Subcutaneous abdominal adipose tissue (tissue), 5 donors: ENCODE results near the gene CHAD.

Source experiments
- H3K27ac ChIP-seq: one replicate; pipeline ENCODE4 v1.7.0; 2013; ENCODE audit warnings: low read depth, mild to moderate bottlenecking, inconsistent platforms, low read length, moderate library complexity
- H3K27me3 ChIP-seq, 5 donors: one replicate each; pipeline ENCODE4 v1.7.0; 2013; ENCODE audit warnings: low read length in 5 of 5, inconsistent platforms in 1 of 5; ENCODE audit not compliant: control insufficient read depth in 5 of 5, insufficient read depth in 4 of 5
- H3K36me3 ChIP-seq, 5 donors: one replicate each; pipeline ENCODE4 v1.7.0; 2013; ENCODE audit warnings: low read length in 5 of 5; ENCODE audit not compliant: control insufficient read depth in 5 of 5, insufficient read depth in 5 of 5
- H3K4me1 ChIP-seq, 5 donors: one replicate each; pipeline ENCODE4 v1.7.0; 2013; ENCODE audit warnings: low read length in 5 of 5, mild to moderate bottlenecking in 3 of 5, moderate library complexity in 1 of 5; ENCODE audit not compliant: control insufficient read depth in 5 of 5, insufficient read depth in 5 of 5
- H3K4me3 ChIP-seq, 5 donors: one replicate each; pipeline ENCODE4 v1.7.0; 2013; ENCODE audit warnings: low read length in 5 of 5, low read depth in 1 of 5
- H3K9ac ChIP-seq, 5 donors: one replicate each; pipeline ENCODE4 v1.7.0; 2013; ENCODE audit warnings: low read length in 5 of 5, mild to moderate bottlenecking in 4 of 5, moderate library complexity in 3 of 5
- H3K9me3 ChIP-seq, 5 donors: one replicate each; pipeline ENCODE4 v1.7.0; 2013; ENCODE audit warnings: low read length in 5 of 5; ENCODE audit not compliant: control insufficient read depth in 5 of 5
- donor health status: healthy.
- donor health status: healthy.
- donor health status: healthy.
- donor health status: healthy.
- donor health status: healthy.

CHAD gene

GRCh38 chr17:50469208-50469605 is 527 bp upstream of the CHAD start:
- Histone ChIP-seq H3K4me3 (peak overlapping the region in 1 of 5 donors; percentile 48), H3K27me3 (peaks cover 6 to 20% (median 10%) of the 10 kb centered on the region in 5 donors), H3K36me3 (peaks cover 3 to 50% (median 29%) of the 10 kb centered on the region in 5 donors), H3K9me3 (no peaks in the 10 kb centered on the region), H3K9ac (no peak overlapping the region), H3K27ac (no peak overlapping the region), H3K4me1 (peaks cover 0 to 15% (median 13%) of the 10 kb centered on the region in 5 donors)

GRCh38 chr17:50467855-50468303 is 801 bp downstream of the CHAD start:
- Histone ChIP-seq H3K36me3 (peaks cover 0 to 46% (median 25%) of the 10 kb centered on the region in 5 donors), H3K9ac (no peak overlapping the region), H3K4me3 (peak overlapping the region in 1 of 5 donors; percentile 11), H3K9me3 (no peaks in the 10 kb centered on the region), H3K27me3 (peaks cover 6 to 20% (median 10%) of the 10 kb centered on the region in 5 donors), H3K4me1 (peaks cover 0 to 15% (median 13%) of the 10 kb centered on the region in 5 donors), H3K27ac (no peak overlapping the region)

- Histone ChIP-seq H3K27me3 (peaks cover 6 to 20% (median 10%) of the 10 kb centered on the region in 5 donors), H3K9me3 (no peaks in the 10 kb centered on the region), H3K27ac (no peak overlapping the region), H3K4me3 (no peak overlapping the region), H3K9ac (no peak overlapping the region), H3K36me3 (peaks cover 0 to 46% (median 27%) of the 10 kb centered on the region in 5 donors), H3K4me1 (peaks cover 0 to 15% (median 13%) of the 10 kb centered on the region in 5 donors)
Measured at GRCh38 chr17:50467114-50467854, 1.4 kb downstream of the CHAD start.

GRCh38 chr17:50466371-50467113 is 2.1 kb downstream of the CHAD start:
- peaks cover 6 to 20% (median 10%) of the 10 kb centered on the region in 5 donors for H3K27me3 ChIP-seq
- H3K4me3 ChIP-seq, result no peak overlapping the region
- peaks cover 0 to 15% (median 13%) of the 10 kb centered on the region in 5 donors for H3K4me1 ChIP-seq
- H3K9ac ChIP-seq, result no peak overlapping the region
- peaks cover 0 to 46% (median 29%) of the 10 kb centered on the region in 5 donors for H3K36me3 ChIP-seq
- H3K9me3 ChIP-seq, result no peaks in the 10 kb centered on the region
- H3K27ac ChIP-seq, result no peak overlapping the region

DNA sequence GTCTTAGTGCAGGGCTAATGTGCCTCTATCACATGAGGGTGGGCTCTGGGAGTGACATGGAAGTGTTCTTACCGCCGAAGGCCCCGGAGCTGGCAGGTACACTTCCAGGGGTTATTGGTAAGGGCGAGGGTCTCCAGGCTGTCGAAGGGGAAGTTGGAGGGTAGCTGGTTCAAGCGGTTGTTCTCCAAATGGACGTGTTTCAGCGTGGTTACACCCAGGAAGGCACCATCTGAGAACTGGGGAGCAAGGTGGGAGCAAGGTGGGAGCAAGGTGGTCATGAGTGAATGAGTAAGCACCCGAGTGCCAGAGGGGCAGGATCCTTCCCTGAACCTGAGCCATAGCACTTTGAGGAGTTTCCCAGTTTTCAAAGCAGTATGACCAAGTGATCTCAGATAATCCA is 3.0 kb downstream of the CHAD start:
- Histone ChIP-seq H3K36me3 (peaks cover 0 to 46% (median 29%) of the 10 kb centered on the region in 5 donors), H3K9ac (no peak overlapping the region), H3K9me3 (no peaks in the 10 kb centered on the region), H3K4me3 (no peak overlapping the region), H3K27ac (no peak overlapping the region), H3K27me3 (peaks cover 6 to 20% (median 10%) of the 10 kb centered on the region in 5 donors), H3K4me1 (peaks cover 0 to 15% (median 13%) of the 10 kb centered on the region in 5 donors)

DNA sequence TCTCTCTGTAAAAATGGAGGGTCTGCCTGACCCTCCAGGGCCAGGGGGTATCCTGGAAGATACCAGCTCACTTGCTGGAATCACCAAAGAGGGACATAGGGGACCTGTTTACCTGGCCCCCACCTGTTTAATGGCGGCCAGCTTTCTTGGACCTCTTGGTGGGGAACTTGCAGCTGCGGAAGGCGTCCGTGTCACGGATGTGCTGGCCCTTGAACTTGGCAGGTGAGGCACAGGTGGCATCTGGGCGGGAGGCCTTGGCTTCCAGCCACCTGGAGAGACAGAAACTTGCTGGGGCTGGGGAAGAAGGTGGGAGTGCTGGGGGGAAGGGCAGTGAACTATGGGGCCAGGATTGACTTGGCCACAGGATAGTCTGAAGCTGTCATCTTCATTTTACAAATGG is 3.5 kb downstream of the CHAD start:
- H3K4me3 ChIP-seq, result no peak overlapping the region
- H3K4me1 ChIP-seq, result peaks cover 0 to 15% (median 13%) of the 10 kb centered on the region in 5 donors
- no peak overlapping the region for H3K27ac ChIP-seq
- no peaks in the 10 kb centered on the region for H3K9me3 ChIP-seq
- H3K27me3 ChIP-seq, result peaks cover 6 to 20% (median 10%) of the 10 kb centered on the region in 5 donors
- H3K36me3 ChIP-seq, result peaks cover 0 to 47% (median 29%) of the 10 kb centered on the region in 5 donors
- H3K9ac ChIP-seq, result no peak overlapping the region

DNA sequence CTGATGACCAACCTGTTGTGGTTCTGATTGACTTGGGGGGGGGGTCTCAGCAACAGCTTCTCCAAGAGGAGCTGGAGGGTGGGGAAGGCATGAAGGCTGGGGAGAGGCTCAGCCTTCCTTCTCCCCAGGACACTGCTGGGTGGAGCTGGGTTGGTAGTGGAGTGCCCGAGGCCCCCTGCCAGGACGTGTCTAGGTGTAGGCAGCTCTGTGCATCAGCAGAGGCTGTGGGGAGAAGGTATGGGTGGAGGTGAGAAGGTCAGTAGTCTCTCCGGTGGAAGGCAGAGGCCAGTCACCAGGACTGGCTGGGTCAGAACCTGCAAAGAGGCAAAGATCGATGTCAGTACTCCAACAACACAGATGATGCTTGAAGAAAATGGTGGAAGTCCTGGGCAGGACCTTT is 3.9 kb downstream of the CHAD start:
- no peak overlapping the region for H3K4me3 ChIP-seq
- H3K36me3 ChIP-seq, result peaks cover 0 to 47% (median 29%) of the 10 kb centered on the region in 5 donors
- peaks cover 0 to 20% (median 15%) of the 10 kb centered on the region in 5 donors for H3K4me1 ChIP-seq
- no peaks in the 10 kb centered on the region for H3K9me3 ChIP-seq
- H3K27me3 ChIP-seq, result peaks cover 6 to 20% (median 10%) of the 10 kb centered on the region in 5 donors
- H3K9ac ChIP-seq, result no peak overlapping the region
- H3K27ac ChIP-seq, result no peak overlapping the region

DNA sequence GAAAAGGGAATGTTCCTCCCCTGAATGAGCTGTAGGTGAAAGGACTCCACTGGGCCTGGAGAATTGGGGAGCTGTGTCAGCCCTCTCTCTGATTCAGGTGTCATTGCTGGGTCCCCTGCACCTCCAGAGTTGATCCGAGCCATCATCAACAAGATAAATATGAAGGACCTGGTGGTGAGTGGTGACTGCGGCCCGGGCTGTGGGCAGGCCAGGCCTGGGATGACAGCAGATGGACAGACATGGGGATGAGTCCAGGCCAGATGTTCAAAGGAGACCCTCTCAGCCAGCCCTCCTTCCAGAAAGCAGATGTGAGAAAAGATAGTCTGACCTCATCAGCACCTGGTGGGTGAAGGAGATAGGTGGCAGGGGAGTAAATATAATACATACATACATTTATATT is 4.6 kb downstream of the CHAD start:
- Histone ChIP-seq H3K9me3 (no peaks in the 10 kb centered on the region), H3K27ac (no peak overlapping the region), H3K4me1 (peaks cover 0 to 23% (median 21%) of the 10 kb centered on the region in 5 donors), H3K36me3 (peaks cover 0 to 47% (median 29%) of the 10 kb centered on the region in 5 donors), H3K4me3 (no peak overlapping the region), H3K27me3 (peaks cover 6 to 20% (median 10%) of the 10 kb centered on the region in 5 donors), H3K9ac (no peak overlapping the region)

DNA sequence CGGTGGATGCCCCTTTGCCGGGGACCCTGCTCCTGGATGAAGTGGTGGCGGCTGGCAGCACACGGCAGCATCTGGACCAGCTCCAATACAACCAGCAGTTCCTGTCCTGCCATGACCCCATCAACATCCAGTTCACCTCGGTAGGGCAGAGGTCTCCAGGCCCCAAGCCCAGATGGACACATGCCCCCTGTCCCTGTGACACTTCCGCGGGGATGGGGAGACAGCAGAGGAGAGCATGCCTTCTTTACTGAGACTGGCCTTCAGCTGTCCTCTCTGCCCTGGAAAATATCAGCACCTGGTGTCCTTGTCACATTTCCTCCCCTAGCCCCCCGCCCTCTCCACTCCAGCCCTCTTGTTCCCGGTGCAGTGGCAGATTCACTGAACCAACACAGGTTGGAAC is 6.2 kb downstream of the CHAD start:
- Histone ChIP-seq H3K36me3 (peaks cover 0 to 47% (median 29%) of the 10 kb centered on the region in 5 donors), H3K9ac (no peak overlapping the region), H3K27me3 (peaks cover 0 to 7% (median 0%) of the 10 kb centered on the region in 5 donors), H3K9me3 (no peaks in the 10 kb centered on the region), H3K4me3 (no peak overlapping the region), H3K27ac (no peak overlapping the region), H3K4me1 (peaks cover 0 to 18% (median 16%) of the 10 kb centered on the region in 5 donors)
